SK-N-MC (cell line): ENCODE data around the gene BLID.

ENCODE experiments used
- EZH2 ChIP-seq: fragments of 200-600 bp; sonication (generic); IDR thresholded peaks from one replicate; pipeline ENCODE4 v1.6.1; 2017; ENCODE audit warnings: antibody characterized with exemption
- POLR2AphosphoS5 ChIP-seq: IDR thresholded peaks from 2 replicates; pipeline ENCODE4 v1.6.1; 2012; ENCODE audit warnings: mild to moderate bottlenecking, low read depth, low read length, borderline replicate concordance

- TF ChIP-seq POLR2AphosphoS5 = no peak
- TF ChIP-seq EZH2 = no peak
Measured at GRCh38 chr11:122068837-122069236, 47.2 kb downstream of the BLID start.
